Measurements from ENCODE around the gene ARHGAP10.

- no peak for TF ChIP-seq EZH2 (IDR thresholded peaks at IDR 0.05)
- TF ChIP-seq CTCF (IDR thresholded peaks at IDR 0.05), result no peak
- no peak for TF ChIP-seq EZH2phosphoT487 (IDR thresholded peaks at IDR 0.05)
These were observed 16.0 kb downstream of the ARHGAP10 start for GRCh38 chr4:147747787-147748454.

All from neural progenitor cell (in vitro differentiated cells).